Activated naive CD4-positive, alpha-beta T cell treated with anti-CD3 and anti-CD28 coated beads, Interleukin-2, amount 50 U/mL, for 16 hours (primary cell): ENCODE results near the gene IBA57.

Experiments
- DNase-seq: peaks from one replicate; pipeline ENCODE4 v3.0.0-alpha.2; 2020

IBA57 gene

GRCh38 chr1:228157729-228158126, 7.9 kb upstream of the IBA57 start:
- no peak for DNase-seq

- no peak for DNase-seq
Observed at GRCh38 chr1:228158151-228159007, 7.2 kb upstream of the IBA57 start.

GRCh38 chr1:228159008-228159665, 6.5 kb upstream of the IBA57 start:
- DNase-seq = no peak

GRCh38 chr1:228160201-228160761, 5.3 kb upstream of the IBA57 start:
- DNase-seq = no peak

- DNase-seq = no peak
Observed at GRCh38 chr1:228161362-228161761, 4.2 kb upstream of the IBA57 start.

GRCh38 chr1:228161866-228162265, 3.7 kb upstream of the IBA57 start:
- no peak for DNase-seq

GRCh38 chr1:228162286-228163006, 3.2 kb upstream of the IBA57 start:
- DNase-seq = no peak

- DNase-seq = no peak
Observed at GRCh38 chr1:228163007-228163753, 2.4 kb upstream of the IBA57 start.

GRCh38 chr1:228163776-228164519, 1.7 kb upstream of the IBA57 start:
- no peak for DNase-seq

- no peak for DNase-seq
Observed at GRCh38 chr1:228164561-228165371, 838 bp upstream of the IBA57 start.

GRCh38 chr1:228166170-228166936, 749 bp downstream of the IBA57 start:
- peak; percentile 44 for DNase-seq

- DNase-seq = no peak
Observed at GRCh38 chr1:228168563-228169270, 3.1 kb downstream of the IBA57 start.

- no peak for DNase-seq
Observed at GRCh38 chr1:228169345-228169744, 3.7 kb downstream of the IBA57 start.

GRCh38 chr1:228170666-228171065, 5.1 kb downstream of the IBA57 start:
- DNase-seq = no peak

GRCh38 chr1:228171221-228171891, 5.8 kb downstream of the IBA57 start:
- DNase-seq = no peak

GRCh38 chr1:228172591-228173527, 7.3 kb downstream of the IBA57 start:
- DNase-seq = no peak
